HG03558 (cell line): ENCODE measurements around the gene CD59.
"Not testable (repeated sequence)": the region's sequence is repeated elsewhere in the genome, so short reads cannot be mapped to it uniquely, and the experiment has no call there.

Source experiments
- ATAC-seq: cut with Tn5 transposase; IDR thresholded peaks from one replicate; pipeline ENCODE4 v1.9.1; 2021; ENCODE audit warnings: moderate number of reproducible peaks; ENCODE audit not compliant: unreplicated experiment; ENCODE audit errors: extremely low read depth

CD59 gene

GRCh38 chr11:33696931-33697638 lies 39.1 kb downstream of the CD59 start:
- no peak for ATAC-seq

DNA sequence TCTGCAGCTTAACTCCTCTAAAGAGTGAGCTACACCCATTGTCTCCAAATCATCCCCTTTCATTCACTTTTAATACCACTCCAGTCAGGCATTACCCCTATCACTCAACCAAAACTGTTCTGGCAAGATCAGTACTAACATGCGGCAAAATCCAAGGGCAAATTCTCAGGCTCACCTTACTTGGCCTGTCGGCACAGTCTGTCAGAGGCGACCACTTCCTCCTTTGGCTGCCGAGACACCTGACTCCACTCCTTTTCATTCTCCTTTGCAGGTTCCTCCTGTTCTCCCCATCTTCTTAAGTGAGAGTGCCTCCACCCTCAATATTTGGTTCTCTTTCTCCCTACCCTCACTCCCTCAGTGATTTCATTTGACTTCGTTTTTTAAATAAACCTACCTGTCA lies 39.8 kb downstream of the CD59 start:
- ATAC-seq: no peak

GRCh38 chr11:33695051-33695566 lies 41.1 kb downstream of the CD59 start:
- ATAC-seq: no peak

DNA sequence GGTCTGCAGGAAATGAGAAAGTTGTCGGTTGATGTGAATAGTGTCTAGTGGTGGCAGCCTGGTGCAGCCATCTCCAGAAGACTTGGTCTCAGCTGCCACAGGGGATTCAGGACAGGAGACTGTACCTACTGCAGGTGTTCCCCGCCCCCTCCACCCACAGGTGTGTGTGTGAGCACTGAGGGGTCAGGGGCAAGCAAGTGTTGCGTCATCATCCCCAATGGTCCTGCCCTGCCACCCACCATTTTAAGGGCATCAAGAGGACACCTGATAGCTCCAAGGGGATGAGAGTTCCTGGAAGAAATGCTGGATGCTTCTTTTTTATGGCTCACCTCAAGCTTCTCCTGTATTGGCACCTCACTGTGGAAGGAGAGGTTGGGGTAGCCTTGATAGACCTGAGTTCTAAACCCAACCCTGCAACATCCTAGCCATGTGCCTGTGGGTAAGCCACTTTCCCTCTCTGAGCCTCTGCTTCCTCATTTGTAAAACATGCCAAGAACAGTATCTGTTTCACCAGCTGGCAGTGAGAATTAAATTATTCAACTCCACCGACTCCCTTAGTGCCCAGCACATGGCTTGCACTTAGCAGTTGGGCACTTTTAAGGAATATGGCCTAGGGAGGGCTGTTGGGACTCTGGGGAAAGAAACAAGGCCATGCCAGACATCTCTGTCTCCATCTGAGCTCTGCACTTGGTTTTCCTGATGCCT lies 41.7 kb downstream of the CD59 start:
- no peak for ATAC-seq

- no peak for ATAC-seq
These were observed 43.7 kb downstream of the CD59 start for GRCh38 chr11:33692541-33692940.

GRCh38 chr11:33692013-33692504 lies 44.2 kb downstream of the CD59 start:
- ATAC-seq: no peak

DNA sequence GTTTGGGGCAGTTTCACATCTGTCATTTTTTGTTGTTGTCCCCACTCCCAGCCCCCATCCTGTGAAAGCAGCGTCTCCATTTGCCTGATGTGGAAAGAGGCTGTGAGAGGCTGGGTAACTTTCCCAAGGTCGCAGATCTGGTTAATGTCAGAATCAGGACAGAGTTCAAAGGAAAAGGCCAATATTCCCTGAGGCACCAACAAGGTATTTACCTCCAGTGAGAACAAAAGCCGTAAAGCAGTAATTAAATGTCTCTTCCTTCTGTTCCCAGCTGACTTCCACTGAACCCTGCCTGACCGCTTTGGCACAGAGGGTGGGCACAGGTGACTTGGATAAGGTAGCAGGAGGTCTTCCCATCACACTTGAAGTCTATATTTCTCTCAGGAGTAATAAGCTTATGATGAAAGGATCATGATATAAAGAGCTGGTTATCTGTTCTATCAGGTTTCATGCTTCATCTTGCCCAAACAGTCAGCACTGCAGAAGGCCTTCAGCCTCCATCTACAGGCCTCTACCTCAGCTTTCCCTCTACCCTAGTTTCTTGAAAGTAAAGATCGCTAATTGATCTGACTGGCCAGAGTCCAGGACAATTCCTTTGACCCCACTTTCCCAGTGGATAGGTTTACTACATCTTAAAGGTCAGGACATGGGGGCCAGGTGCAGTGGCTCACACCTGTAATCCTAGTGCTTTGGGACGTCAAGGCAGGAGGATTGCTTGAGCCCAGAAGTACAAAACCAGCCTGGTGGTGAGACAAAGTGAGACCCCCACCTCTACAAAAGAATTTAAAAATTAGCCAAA lies 45.0 kb downstream of the CD59 start:
- no peak for ATAC-seq

- no peak for ATAC-seq
These were observed 45.7 kb downstream of the CD59 start for GRCh38 chr11:33690290-33691065.

- ATAC-seq: no peak
These were observed 46.7 kb downstream of the CD59 start for GRCh38 chr11:33689501-33689900.

GRCh38 chr11:33689085-33689484 lies 47.1 kb downstream of the CD59 start:
- ATAC-seq: no peak

DNA sequence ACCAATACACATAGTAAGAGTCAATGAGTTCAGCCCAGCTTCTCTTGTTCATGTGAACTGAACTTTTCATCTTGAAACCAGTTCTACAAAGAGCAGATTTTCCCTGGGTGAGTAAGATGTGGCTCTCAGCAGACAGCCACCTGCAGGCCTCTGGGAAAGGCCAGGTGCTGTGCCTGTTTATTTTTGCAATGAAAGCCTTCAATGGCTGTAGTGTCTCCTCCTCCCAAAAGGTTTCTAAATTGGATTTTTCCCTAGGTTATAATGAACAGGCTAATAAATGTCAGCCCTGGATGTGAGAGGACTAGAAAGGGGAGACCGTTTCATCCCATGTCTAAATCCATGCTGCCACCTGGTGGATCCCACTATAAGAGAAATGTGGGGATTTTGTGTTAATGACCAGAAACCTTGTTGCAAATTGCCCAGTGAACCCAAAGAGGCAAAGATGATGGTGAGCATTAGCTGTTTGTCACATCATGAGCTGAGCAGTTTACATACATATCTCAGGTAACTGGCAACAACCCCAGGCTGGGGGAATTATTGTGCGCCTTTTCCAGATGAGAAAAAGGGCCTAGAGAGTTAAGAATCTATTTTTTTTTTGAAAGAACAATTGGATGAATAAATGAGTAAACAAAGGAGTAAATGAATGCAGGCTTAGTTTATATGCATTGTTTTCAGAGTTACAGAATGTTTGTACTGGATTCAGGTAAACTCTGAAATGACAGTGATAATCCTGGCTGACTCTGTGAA lies 48.3 kb downstream of the CD59 start:
- peak; percentile 46 for ATAC-seq

GRCh38 chr11:33685082-33685481 lies 51.1 kb downstream of the CD59 start:
- ATAC-seq: no peak

GRCh38 chr11:33684003-33684706 lies 52.1 kb downstream of the CD59 start:
- ATAC-seq: no peak

DNA sequence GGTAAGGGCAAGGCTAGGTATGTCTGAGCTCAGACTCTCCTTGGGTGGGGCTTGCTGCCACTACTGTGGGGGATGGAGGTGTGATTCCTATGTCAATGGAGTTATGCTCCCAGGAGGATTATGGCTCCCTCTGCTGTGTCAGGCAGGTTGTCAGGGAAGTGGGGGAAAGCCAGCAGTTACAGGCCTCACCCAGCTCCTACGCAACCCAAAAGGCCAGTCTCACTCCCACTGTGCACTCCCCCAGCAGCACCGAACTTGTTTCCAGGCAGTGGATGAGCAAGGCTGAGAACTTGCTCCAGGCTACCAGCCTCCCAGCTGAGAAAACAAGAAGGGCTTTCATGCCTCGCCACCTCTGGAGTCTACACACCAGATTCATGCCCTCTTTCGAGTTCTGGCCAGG lies 53.8 kb downstream of the CD59 start:
- no peak for ATAC-seq

GRCh38 chr11:33682019-33682418 lies 54.2 kb downstream of the CD59 start:
- ATAC-seq: no peak

GRCh38 chr11:33678616-33679015 lies 57.6 kb downstream of the CD59 start:
- not testable (repeated sequence) for ATAC-seq

DNA sequence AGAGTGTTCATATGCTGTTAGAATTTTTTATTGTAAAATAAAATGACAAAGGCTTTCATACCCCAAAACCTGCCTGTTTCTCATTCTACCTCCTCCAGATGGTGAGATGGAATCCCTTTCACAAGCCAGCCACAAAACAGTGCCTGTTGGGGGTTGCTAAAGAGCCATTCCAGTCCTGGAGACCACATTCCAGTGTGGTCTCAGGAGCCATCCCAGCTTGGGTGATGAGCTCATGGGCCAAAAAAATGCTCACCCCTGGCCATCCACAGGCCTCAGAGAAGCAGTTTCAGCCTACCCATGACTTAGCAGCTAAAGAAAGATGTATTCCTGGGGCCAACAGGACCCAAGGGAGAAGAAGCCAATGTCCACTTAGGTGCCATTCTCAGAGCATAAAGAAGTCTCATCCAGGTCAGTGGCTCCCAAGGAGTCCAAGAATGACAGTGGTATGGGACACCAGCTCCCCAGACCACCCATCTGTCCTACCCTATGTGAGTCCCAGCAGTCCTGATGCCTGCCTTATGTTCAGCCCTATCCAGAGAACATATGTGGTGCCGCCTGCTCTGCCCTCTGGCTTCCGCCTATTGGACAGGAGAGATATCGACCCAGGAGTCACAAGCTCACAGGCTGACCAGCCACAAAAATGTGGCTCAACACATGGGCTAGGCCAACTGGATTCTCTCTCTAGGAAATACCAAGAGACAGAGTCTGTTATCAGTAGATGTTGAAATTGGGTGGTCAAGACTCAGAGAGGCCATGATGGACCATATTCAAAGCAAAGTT lies 62.0 kb downstream of the CD59 start:
- no peak for ATAC-seq

- ATAC-seq: no peak
These were observed 64.0 kb downstream of the CD59 start for GRCh38 chr11:33672273-33672672.
